Articular chondrocyte of knee joint (primary cell): ENCODE data around the gene EPHB3. TPM values are rescaled to one million over a fixed set of nuclear protein-coding genes. Genes with fewer than 3 reads are reported as not detected.

Source experiments
- total RNA-seq: library from RNA; depleted of rRNA; stranded (reverse); fragments of >200 nt; gene quantifications from 2 replicates; pipeline ENCODE4 v1.2.3, GENCODE V29; 2012

Gene EPHB3
- total RNA-seq, result 8.5 and 10.1 TPM in 2 replicates

DNA sequence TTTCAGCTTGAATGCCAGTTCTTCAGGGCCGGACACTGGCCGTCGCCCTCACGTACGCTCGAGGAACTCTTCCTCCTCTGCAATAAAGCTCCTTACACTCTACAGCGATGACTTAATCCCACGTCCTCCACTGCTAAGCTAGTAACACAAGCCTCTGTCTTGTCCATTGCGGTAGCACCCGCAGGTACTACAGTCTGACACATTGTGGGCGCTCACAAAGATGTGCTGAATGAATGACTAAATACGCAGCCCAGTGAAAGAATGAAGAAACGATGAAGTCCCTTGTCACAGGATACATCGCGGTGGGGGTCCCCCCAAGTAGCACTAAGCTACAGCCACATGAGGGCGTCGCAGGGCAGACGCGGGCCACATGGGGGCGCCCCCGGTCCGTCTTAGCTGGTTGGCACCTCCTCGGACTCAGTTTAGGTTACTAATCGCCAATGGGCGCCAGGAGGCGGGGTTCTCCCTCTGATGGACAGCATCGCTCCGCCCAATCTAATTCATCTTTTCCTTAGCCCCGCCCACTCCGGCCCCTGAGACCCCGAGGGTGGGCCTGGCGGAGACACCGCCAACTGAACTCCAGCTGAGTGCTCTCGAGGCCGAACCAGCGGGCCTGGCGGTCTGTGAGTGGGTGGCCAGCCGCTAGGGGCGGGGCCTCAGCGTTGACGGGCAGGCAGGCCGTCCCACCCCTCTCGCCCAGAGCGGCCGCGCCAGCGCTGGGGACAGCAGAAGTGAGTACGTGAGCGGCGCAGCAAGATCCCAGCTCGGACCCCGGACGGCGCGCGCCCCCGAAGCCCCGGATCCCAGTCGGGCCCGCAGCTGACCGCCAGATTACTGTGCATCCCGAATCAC is at the start of gene EPHB3:
Gene EPHB3 (plus strand): TSS at position 725 of the 852 bp plus-strand sequence. CDS start 451 bp downstream, outside the sequence.

Other genes starting within 250 kb of the EPHB3 start
- gene EIF4G1, start 247.2 kb upstream of the EPHB3 start, total RNA-seq, result 233 TPM in 2 replicates
- 13.1 and 14.9 TPM in 2 replicates for gene FAM131A, start 224.2 kb upstream of the EPHB3 start, total RNA-seq
- 3.1 and 4.6 TPM in 2 replicates for gene CLCN2, start 200.2 kb upstream of the EPHB3 start, total RNA-seq
- 57.0 and 86.0 TPM in 2 replicates for gene POLR2H, start 200.1 kb upstream of the EPHB3 start, total RNA-seq
- 0.76 and 0.78 TPM in 2 replicates for gene THPO, start 183.6 kb upstream of the EPHB3 start, total RNA-seq
- 1.7 and 4.7 TPM in 2 replicates for gene CHRD, start 181.7 kb upstream of the EPHB3 start, total RNA-seq
- gene MAGEF1, start 150.3 kb downstream of the EPHB3 start, total RNA-seq, result 14.5 and 17.4 TPM in 2 replicates